Psoas muscle (tissue), 8 donors: ENCODE measurements around the gene EVC2. TPM values are rescaled to one million over a fixed set of nuclear protein-coding genes. Genes with fewer than 3 reads are reported as not detected.

ENCODE experiments used
- ATAC-seq, 4 donors: fragments of 200-7000 bp; cut with Tn5 transposase; one replicate each; pipeline ENCODE4 v1.9.1; 2020; ENCODE audit warnings: moderate library complexity in 3 of 4, mild to moderate bottlenecking in 2 of 4
- DNase-seq, 2 donors: peaks; one replicate each; pipeline ENCODE4 v3.0.0-alpha.2; 2020
- H3K27ac ChIP-seq: fragments of 200-600 bp; one replicate; pipeline ENCODE4 v1.8.0; 2022
- H3K27me3 ChIP-seq, 3 donors: fragments of 200-600 bp in 1 of 3; one replicate each; pipeline versions ENCODE4 v1.6.1 to v1.8.0; 2013 to 2022; ENCODE audit warnings: low read length in 2 of 3, mild to moderate bottlenecking in 2 of 3, moderate library complexity in 1 of 3; ENCODE audit not compliant: insufficient read depth in 3 of 3
- H3K36me3 ChIP-seq, 2 donors: fragments of 200-600 bp in 1 of 2; one replicate each; pipeline versions ENCODE4 v1.6.1 to v1.8.0; 2013 to 2022; ENCODE audit warnings: low read depth in 1 of 2, mild to moderate bottlenecking in 1 of 2, moderate library complexity in 1 of 2; ENCODE audit not compliant: insufficient read depth in 1 of 2
- H3K4me1 ChIP-seq: fragments of 200-600 bp; one replicate; pipeline ENCODE4 v1.8.0; 2022
- H3K4me3 ChIP-seq: fragments of 200-600 bp; one replicate; pipeline ENCODE4 v1.8.0; 2022; ENCODE audit warnings: mild to moderate bottlenecking
- H3K9me3 ChIP-seq: fragments of 200-600 bp; one replicate; pipeline ENCODE4 v1.8.0; 2022
- WGBS, 3 donors: extraction: QIAGEN DNeasy Blood & Tissue Kit; methylation state at CpG; one replicate each; pipeline versions ENCODE4 v1.1.6 to v1.1.7; 2013; 5-methylcytosine and 5-hydroxymethylcytosine counted together
- intact Hi-C, 2 donors: fragments of 100-400 bp; cut with DNase I; formaldehyde crosslinking; loops; one replicate each; pipeline versions ENCODE4 v1.11.0 to v1.14.2; 2022
- polyA plus RNA-seq, 3 donors: library from polyadenylated mRNA; stranded (reverse); fragments of 200-250 nt; gene quantifications; one replicate each; pipeline ENCODE4 v1.2.3, GENCODE V29; 2013
- total RNA-seq, 4 donors: library from RNA; stranded (reverse); fragmentation: NEBNext Ultra II Directional in 2 of 4; extraction: Animal tissue kit (Norgen Biotek cat#: 25700) in 2 of 4; gene quantifications; one replicate each; pipeline versions ENCODE4 v1.2.1 to v1.2.4, GENCODE V29; 2021 to 2023
- TF ChIP-seq, protein P1 (sequence below): fragments of 200-600 bp; IDR thresholded peaks from one replicate; pipeline ENCODE4 v1.8.0; 2022; ENCODE audit warnings: antibody characterized with exemption
- donor health status: healthy with polysubstance abuse.
- donor health status: DM: no; HTN: no; CAD: no; lungs with moderate emphysema.
- donor health status: Bipolar disorder and iron deficiency.
- donor health status: healthy.
- donor health status: DM: yes; HTN: yes; CAD: no.
- donor health status: DM: no; HTN: no; CAD: no.
- donor health status: DM: no; HTN: no; CAD: no.
- donor health status: DM: yes; HTN: yes; CAD: no.

The EVC2 gene
- total and polyA plus RNA-seq, 7 donors: 0.24 to 1.0 (median 0.44) TPM

DNA sequence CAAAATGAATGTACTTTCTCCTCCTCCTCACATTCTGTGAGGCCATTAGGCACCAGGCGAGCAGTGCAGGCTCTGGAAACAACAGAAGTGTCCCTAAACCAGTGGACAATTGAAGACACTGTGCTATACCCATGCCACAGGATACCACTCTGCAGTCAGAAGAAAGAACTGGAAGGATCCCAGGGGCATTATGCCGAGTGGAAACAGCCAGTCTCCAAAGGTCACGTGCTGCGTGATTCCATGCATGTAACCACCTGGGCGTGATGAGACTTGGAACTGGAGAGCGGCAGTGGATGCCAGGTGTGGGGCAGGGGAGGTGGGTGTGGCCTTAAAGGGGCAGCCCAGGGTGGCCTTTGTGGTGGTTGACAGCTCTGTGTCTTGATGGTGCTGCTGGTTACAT lies 139.4 kb downstream of the EVC2 start:
- ATAC-seq (no peak), DNase-seq (no peak)
- Histone ChIP-seq H3K27ac (no peak overlapping the region), H3K9me3 (no peaks in the 10 kb centered on the region), H3K4me1 (no peaks in the 10 kb centered on the region), H3K36me3 (no peaks in the 10 kb centered on the region), H3K27me3 (no peaks in the 10 kb centered on the region), H3K4me3 (no peak overlapping the region)
- intact Hi-C loops: no loop called here
- TF ChIP-seq, protein P1, sequence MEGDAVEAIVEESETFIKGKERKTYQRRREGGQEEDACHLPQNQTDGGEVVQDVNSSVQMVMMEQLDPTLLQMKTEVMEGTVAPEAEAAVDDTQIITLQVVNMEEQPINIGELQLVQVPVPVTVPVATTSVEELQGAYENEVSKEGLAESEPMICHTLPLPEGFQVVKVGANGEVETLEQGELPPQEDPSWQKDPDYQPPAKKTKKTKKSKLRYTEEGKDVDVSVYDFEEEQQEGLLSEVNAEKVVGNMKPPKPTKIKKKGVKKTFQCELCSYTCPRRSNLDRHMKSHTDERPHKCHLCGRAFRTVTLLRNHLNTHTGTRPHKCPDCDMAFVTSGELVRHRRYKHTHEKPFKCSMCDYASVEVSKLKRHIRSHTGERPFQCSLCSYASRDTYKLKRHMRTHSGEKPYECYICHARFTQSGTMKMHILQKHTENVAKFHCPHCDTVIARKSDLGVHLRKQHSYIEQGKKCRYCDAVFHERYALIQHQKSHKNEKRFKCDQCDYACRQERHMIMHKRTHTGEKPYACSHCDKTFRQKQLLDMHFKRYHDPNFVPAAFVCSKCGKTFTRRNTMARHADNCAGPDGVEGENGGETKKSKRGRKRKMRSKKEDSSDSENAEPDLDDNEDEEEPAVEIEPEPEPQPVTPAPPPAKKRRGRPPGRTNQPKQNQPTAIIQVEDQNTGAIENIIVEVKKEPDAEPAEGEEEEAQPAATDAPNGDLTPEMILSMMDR: no peak
- 38 to 46% (median 42%) methylated on average over 6 of the region's 6 CpGs for WGBS, 3 donors

DNA sequence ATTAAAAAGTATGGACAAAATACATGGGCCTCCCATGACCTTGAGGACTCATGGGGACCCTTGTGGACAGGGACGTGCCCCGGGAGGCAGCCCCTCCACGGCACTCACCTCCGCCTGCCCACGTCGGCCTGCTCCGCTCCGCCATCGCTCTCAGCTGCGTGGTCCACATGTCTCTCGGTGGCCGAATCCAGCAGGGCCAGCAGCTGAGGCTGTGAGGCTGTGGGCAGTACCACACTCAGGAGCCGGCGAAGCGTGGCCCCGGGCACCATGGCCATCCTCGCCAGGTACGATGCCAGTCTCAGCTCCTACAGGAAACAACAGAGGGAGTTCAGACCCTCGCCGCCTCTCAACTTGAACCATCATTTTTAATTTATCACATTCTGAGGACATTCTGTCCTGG lies 140.0 kb downstream of the EVC2 start:
- Histone ChIP-seq H3K36me3 (no peaks in the 10 kb centered on the region), H3K4me3 (no peak overlapping the region), H3K4me1 (no peaks in the 10 kb centered on the region), H3K27ac (no peak overlapping the region), H3K9me3 (no peaks in the 10 kb centered on the region), H3K27me3 (no peaks in the 10 kb centered on the region)
- intact Hi-C loops: no loop called here
- TF ChIP-seq, protein P1: no peak
- 91 to 94% (median 94%) methylated on average over 20 of the region's 20 CpGs for WGBS, 3 donors
- ATAC-seq: no peak
- no peak for DNase-seq

DNA sequence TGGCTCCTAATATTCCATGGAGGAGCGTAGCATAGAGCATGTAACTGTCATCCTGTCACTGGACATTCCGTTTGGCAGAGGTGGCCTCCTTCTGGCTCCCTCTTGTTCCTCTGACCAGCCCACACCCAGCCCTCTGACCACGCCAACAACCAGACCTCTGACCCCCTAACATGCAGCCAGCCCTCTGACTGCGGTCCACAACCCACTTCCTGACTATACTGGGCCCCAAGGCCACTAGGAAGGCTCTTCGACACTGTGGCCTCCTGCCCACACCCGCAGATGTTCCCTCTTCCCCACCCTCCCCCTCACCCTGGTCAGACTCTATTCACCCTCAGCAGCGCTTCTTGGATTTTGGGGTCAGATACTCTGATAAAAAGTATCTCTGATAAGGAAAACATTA lies 141.4 kb downstream of the EVC2 start:
- Histone ChIP-seq H3K4me1 (no peaks in the 10 kb centered on the region), H3K36me3 (no peaks in the 10 kb centered on the region), H3K4me3 (no peak overlapping the region), H3K27ac (no peak overlapping the region), H3K9me3 (no peaks in the 10 kb centered on the region), H3K27me3 (no peaks in the 10 kb centered on the region)
- WGBS, 3 donors: 82 to 91% (median 88%) methylated on average over 7 of the region's 7 CpGs
- DNase-seq (no peak), ATAC-seq (no peak)
- intact Hi-C loops: no loop called here
- TF ChIP-seq, protein P1: no peak

DNA sequence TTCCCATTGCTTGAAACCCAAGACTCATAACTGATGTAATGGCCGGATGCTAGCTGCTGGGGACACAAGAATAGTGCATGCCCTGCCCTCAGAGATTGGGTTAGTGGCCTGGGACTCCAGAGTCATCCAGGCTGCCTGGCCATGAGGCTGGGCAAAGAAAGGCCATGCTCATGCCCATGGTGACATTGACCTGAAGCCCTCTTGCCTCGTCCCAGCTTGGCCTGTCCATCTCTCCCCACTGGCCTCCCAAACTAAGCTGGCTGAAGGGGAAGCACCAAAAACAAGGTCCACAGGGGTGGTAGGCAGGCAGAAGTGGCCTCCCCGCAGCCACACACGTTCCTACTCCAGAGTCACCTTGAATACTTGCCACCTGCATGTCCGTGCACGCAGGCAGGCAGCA lies 141.8 kb downstream of the EVC2 start:
- TF ChIP-seq, protein P1: no peak
- Histone ChIP-seq H3K9me3 (no peaks in the 10 kb centered on the region), H3K36me3 (no peaks in the 10 kb centered on the region), H3K27me3 (no peaks in the 10 kb centered on the region), H3K4me3 (no peak overlapping the region), H3K4me1 (no peaks in the 10 kb centered on the region), H3K27ac (no peak overlapping the region)
- no peak for DNase-seq
- no peak for ATAC-seq
- WGBS, 3 donors: 91 to 97% (median 92%) methylated on average over 6 of the region's 6 CpGs
- intact Hi-C loops: no loop called here

DNA sequence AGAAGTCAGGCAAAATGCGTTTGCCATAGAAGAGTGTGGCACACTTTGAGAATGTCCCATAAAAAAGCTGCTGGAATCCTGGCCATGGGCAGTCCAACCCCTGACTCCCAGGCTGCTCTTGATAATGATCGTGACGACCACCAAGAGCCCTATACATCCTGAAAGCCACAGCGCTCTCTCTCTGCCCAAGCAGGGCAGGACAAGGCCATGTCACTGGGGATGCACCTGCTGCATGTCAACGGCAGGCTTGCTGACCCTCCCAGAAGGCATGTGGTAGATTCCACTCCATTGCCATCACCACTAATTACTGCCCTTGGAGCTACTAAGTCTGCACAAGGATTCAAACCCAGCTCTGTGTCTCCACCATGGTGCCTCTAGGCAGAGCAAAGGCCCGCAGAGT lies 144.5 kb downstream of the EVC2 start:
- H3K27me3 ChIP-seq: no peaks in the 10 kb centered on the region
- no peak overlapping the region for H3K27ac ChIP-seq
- DNase-seq (no peak), ATAC-seq (no peak)
- H3K36me3 ChIP-seq: no peaks in the 10 kb centered on the region
- H3K9me3 ChIP-seq: no peaks in the 10 kb centered on the region
- H3K4me3 ChIP-seq: no peak overlapping the region
- intact Hi-C loops: no loop called here
- TF ChIP-seq, protein P1: no peak
- 89 to 94% (median 92%) methylated on average over 6 of the region's 6 CpGs for WGBS, 3 donors
- no peaks in the 10 kb centered on the region for H3K4me1 ChIP-seq
